GM18951 (cell line): ENCODE measurements around the gene CCNB3.

Source experiments
- POLR2A ChIP-seq: IDR thresholded peaks from 4 replicates; pipeline ENCODE4 v1.6.1; 2011; ENCODE audit warnings: mild to moderate bottlenecking; ENCODE audit not compliant: insufficient read length, insufficient read depth; ENCODE audit errors: extremely low read depth
- in situ Hi-C: fragments of 300-500 bp; cut with MboI; formaldehyde crosslinking; loops from one replicate; pipeline ENCODE4 v1.12.0; 2022; ENCODE audit warnings: low sequenced_read_pairs, mixed read lengths, inconsistent platforms; ENCODE audit not compliant: unreplicated experiment

Gene CCNB3

DNA sequence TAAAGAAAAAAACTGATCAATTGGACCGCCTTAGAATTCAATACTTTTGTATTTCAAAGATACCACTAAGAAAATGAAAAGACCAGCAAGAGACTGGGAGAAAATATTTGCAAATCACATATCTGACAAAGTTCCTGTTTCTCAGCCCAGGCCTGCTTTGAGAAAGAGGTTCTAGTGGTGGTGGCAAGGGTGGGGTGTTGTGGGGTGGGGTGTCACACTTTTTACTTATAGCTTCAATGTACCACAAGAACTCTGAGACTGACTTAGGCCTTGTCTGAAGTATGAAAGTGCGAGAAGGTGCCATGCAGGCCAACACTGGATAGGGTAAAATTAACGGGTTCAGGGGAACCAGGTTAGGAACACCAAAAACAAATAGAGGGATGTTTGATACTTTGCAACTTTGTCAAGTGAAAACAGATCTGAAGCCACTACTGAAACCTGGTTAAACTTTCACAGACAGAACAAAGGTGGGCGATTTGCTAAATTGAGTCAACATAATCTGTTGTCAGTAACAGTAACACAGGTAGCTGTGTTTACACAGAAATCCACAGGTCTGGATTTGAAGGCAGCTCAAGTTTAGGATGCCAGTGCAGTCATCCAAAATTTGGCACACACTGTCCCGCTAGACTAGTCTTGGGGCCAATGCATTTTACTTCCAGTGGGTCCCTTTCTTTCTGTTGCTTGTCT, 177.3 kb downstream of the CCNB3 start:
- in situ Hi-C loops = no loop called here
- no peak for TF ChIP-seq POLR2A

DNA sequence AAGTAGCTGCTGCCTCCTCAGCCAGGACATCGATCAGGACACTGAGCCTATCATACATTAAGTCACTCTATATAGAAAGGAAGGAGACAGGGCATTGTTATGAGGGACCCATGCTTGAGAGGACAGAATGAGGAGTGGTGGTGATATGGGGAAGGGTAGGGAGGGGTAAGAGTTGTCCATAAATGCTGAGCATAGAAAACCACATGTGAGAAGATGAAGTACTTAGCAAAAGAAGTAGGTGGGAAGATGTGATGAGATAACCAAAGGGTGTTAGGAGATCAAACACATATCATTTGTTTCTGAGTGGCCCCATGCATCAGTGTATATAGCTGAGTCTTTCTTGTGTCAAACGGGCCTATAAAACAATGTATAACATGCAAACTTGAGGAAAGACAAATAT, 182.0 kb downstream of the CCNB3 start:
- no peak for TF ChIP-seq POLR2A
- in situ Hi-C loops = no loop called here

DNA sequence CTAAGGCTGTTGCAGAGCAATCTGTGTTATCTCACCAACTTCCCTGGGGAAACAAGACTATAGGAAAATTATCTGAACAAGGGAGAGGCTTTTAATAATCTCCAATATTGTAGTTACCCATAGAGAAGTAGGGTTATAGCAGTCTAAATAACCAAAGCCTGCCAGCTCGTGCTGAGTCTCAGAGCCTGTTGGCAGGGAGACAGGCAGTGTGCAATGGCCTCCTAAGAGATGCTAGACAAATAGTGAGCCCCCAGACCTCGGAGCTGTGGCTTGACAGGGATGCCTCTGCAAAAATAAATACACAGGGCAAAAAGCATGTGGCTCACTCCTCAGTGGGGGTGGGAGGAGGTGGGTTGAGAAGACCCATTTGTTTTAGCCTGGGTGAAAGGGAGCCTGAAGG, 189.3 kb downstream of the CCNB3 start:
- in situ Hi-C loops = no loop called here
- TF ChIP-seq POLR2A = no peak
